ENCODE measurements around the gene SCARF2.
A peak's percentile ranks its signal among the peaks of the same experiment; 100 is the strongest.

Gene SCARF2

DNA sequence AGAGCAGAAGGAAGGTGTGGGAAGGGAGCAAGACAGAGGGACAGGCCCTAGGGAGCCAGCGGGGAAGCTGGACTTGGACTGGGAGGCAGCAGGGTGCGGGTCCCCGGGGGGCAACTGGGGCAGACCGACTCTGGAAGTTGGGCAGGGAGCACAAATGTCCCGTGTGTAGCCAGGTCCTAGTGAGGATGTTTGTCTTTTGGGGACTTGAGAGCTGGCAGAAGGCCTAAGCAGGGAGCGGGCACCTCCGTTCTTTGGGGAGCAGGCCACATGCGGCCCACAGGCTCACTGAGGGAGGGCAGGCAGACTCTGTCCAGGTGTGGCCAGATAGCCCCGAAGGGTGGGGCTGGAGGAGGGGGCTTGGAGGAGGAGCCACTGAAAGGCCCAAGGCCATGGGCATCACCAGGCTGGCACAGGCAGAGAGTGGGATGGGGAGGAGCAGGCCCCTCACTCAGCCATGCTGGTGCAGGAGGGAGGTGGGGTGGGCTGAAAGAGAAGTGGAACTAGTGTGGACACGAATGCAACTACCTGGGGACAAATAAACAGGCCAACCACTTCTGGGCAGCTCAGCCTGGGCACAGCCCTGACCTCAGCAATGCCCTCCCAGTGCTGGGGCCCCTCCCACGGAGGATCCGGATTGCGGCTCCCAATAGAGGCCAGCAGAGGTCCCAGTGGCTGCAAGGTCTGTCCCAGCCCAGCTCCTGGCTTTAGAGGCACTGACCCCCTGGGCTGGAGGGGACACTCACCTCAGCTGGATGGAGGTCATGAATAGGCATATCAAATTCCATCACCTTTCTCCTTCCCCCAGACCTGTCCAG is 1.3 kb upstream of the SCARF2 start:
- DNase-seq, result no peak

GRCh38 chr22:20438427-20438677 is 727 bp upstream of the SCARF2 start:
- no peak for DNase-seq

DNA sequence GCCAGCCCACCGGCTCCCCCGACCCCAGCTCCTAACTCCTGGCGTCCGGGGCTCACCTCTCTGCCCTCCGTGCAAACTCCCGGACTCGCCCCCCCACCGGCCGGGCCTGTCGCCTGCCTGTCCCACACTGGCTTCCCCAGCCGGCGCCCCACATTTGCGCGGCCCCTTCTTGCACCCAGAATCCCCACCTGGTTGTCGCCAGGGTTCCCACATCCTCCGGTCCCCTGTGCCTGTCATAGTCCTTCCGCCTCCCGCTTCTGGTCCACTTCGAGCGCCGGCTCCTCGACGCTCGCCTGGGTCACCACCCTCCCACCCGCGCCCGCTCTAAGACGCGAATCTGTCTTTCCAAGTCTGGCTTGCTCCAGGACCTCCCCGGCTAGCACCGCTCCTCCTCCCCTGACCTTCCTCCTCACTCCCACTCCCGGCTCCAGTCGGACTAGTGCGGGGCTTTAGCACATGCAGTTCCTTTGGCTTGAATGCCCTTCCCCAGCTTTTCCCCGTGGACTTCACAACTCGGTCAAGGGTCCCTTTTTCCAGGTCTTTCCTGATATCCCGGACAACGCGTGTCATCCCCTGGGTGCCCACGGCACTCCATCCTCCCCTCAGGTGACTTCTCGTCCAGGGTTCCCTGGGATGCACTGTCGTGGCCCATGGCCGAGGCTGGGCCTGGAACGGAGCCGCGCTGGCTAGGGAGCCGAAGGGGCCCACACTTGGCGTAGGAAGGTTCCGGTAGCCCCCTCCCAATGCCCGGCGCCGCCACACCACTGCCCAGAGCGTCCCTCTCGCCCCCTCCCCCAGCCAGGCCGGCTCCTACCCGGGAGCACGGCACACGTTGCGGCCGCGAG is 635 bp downstream of the SCARF2 start:
- DNase-seq, result peak; percentile 35

GRCh38 chr22:20436307-20436767 is 1.3 kb downstream of the SCARF2 start:
- no peak for DNase-seq

GRCh38 chr22:20435436-20436306 is 2.0 kb downstream of the SCARF2 start:
- no peak for DNase-seq

DNA sequence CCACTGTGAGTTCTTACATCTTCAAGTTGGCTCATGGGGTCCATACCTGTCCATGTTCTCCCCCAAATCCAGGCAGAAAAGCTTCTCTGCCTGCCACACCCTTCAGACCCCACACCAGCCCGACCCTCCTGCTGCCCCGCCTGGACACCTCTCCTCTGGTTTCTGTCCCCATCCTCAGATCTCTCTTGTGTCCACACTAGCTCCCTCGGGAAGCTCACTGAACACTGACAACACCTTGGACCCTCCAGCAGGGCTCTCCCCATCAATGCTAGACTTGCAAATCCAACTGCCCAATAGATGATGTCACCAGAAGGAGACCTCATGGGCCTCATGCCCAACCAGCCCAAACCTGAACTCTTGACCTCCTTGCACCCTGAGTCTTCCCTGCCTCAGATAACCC is 2.9 kb downstream of the SCARF2 start:
- DNase-seq, result no peak

GRCh38 chr22:20434264-20434751 is 3.3 kb downstream of the SCARF2 start:
- no peak for DNase-seq

DNA sequence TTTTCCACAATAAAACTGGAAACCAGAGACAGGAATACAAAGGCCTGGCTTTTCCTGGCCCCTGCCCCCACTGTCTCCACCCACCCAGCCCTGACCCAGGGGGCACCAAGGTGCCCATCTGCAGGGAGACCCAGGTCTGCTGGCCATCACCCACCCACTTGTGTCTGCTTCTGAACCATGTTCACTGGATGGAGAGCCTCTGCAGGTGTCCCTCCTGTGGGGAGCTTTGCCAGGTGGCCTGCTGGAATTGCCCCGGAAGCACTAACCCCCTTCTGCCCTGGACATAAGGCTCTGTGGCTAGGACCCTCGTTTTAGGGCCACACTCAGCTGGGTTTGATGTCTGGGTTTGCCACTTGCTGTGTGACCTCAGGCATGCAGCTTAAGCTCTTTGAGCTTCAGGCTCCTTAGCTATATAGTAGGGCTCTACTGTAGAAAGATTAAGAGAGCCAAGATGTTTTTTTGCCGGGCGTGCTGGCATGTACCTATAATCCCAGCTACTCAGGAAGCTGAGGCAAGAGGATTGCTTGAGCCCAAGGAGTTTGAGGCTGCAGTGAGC is 3.9 kb downstream of the SCARF2 start:
- DNase-seq, result no peak

GRCh38 chr22:20433191-20433590 is 4.4 kb downstream of the SCARF2 start:
- no peak for DNase-seq

- no peak for DNase-seq
Measured at GRCh38 chr22:20432244-20432686, 5.4 kb downstream of the SCARF2 start.

- DNase-seq, result no peak
Measured at GRCh38 chr22:20431511-20432192, 6.0 kb downstream of the SCARF2 start.

DNA sequence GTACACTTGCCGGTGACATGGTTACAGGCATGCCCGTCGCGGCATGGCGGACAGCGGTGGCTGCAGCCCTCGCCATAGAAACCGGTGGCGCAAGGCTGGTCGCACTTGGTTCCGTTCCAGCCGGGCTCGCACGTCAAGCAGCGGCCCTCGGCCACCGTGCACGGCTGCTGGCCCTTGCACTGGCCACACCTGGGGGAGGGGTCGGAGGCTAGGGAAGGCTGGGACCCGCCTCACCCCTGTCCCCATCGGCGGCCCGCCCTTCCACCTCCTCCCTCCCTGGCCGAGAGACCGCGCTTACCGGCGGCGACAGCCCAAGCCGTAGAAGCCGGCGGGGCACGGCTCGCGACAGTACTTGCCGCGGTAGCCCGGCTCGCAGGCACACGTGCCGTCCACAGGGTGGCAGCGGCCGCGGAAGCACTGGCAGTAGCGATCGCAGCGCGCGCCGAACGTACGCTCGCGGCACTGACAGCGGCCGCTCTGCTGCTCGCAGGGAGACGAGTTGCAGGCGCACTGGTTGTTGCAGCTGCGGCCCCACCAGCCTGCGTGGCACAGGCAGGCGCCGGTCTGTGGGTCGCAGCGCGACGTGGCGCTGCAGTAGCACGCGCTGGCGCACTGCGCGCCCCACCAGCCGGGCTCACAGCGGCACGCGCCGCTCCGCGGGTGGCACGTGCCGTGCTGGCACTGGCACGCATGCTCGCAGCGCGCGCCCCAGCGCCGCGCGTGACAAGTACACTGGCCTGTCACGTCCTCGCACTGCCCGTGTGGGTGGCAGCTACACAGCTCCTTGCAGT is 6.7 kb downstream of the SCARF2 start:
- DNase-seq, result peak; percentile 68

DNA sequence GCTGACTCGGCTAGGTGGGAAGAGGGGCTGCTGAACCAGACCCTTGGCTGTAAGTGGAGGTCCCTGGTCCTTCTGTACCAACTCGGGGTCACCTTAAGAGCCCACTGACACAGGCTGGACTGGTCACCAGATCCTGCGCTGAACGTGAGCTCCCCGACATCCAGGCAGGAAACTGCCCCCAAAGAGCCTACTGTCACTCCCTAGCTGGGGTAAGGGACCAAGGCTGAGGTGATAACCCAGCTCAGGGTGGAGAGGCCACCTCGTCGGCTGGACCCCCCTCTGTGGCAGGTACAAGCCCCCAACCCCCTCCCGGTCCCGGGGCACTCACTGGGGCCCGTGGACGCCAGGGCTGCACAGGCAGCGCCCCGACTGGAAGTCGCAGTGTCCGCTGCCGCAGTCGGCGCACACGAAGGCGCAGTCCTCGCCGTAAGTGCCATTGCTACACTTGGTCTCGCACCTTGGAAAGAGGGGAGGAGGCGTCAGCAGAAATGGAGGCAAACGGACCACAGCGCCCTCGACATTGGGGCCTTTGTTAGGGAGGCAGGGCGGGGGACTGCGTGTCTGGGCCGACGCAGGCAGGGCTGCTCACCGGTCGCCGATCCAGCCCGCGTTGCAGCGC is 7.4 kb downstream of the SCARF2 start:
- peak; percentile 21 for DNase-seq

- DNase-seq, result peak; percentile 76
Measured at GRCh38 chr22:20429254-20430100, 8.1 kb downstream of the SCARF2 start.

DNA sequence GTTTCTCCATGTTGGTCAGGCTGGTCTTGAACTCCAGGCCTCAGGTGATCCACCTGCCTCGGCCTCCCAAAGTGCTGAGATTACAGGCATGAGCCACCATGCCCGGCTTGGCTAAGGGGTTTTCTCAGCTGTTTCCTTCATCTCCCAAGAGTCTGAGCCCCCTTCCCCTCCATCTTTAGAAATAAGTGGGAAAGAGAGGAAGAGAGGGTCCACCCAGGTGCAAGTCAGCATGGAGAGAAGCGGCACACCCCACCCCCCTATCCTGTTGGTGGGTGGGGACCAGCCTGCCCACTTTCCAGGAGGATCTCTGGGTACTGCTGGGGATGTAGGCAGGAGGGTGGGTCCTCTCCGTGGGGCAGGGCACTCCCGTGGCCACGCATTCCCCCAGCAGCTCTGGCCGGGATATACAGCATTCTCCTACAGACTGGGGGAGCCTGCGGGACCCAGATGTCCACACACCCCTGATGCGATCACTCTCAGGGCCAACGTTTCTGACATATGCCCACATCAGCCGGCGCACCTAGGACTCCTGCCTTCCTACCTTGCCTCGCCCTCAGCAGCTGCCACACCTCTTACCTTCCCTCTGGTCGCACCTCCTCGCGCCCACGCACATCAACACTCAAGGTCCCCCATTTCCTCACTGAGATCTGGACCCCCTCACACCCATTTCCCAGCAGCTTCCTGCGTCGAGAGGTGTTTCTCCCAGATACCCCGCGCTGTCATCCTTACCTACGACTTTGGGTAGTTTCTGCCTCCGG is 8.9 kb downstream of the SCARF2 start:
- no peak for DNase-seq

GRCh38 chr22:20427945-20428417 is 9.6 kb downstream of the SCARF2 start:
- no peak for DNase-seq

DNA sequence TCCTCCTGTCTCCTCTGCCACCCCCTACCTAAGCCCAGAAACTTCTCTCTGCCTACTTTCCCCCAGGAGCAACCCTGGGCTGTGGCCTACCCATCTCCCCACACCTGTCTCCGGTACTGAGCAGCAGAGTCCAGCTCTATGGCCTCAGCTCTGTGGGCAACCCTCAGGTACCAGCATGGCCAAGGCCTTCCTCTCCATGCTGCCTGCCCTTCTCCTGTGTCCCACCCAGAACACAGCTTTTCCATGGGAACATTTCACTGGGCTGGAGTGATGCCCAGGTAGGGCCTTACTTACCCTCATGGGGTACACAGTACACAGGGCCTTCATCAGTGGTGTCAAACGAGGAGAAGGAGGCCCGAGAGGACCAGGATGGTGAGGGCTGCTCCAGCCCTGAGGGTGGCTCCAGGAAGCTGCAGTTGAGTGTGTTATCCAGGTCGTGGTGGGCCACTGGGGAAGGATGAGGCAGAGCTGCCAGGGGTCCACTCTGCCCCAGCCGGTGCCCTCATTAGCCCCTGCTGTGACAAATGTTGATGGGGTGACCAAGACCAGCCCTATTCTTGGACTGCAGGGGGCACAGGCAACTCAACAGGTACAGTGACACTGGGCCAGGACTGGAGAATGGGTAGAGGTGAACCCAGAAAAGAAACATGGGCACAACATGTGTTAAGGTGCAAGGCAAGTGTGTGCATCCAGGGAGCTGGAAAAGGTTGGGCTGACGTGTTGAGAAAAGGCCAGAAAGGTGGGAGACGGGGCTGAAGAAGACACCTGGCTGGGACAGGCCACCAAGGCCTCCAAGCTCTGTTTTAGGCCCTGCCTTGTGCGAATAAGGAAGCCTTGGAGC is 10.3 kb downstream of the SCARF2 start:
- DNase-seq, result no peak

GRCh38 chr22:20426259-20426615 is 11.4 kb downstream of the SCARF2 start:
- DNase-seq, result no peak
